NCI-H1092 (cell line): ENCODE results near the gene ASPHD1.
"Not testable (repeated sequence)": the region's sequence is repeated elsewhere in the genome, so short reads cannot be mapped to it uniquely, and the experiment has no call there.

Experiments
- DNase-seq: peaks from one replicate; lab custom pipeline; 2025; lab: John Stamatoyannopoulos, UW

ASPHD1 gene

DNA sequence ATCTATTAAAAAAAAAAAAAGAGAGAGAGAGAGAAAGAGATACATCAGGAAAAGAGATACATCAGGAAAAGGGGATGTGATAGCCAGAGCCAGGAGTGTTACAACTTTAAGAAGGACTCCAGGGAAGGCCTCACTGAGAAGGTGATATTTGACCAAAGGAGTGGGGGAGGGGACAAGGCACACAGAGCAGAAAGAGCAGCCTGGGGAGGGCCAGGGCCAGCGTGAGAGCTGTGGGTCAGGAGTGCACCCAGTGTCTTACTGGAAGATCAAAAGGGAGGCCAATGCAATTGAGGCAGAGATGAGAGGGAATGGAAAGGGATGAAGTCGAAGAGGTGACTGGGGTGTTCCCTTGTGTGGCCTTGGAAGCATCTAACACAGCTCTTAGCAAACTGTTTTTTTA, 7.7 kb downstream of the ASPHD1 start:
- no peak for DNase-seq

GRCh38 chr16:29908719-29909220, 8.5 kb downstream of the ASPHD1 start:
- no peak for DNase-seq

- DNase-seq: no peak
These were observed 9.1 kb downstream of the ASPHD1 start for GRCh38 chr16:29909391-29909790.

DNA sequence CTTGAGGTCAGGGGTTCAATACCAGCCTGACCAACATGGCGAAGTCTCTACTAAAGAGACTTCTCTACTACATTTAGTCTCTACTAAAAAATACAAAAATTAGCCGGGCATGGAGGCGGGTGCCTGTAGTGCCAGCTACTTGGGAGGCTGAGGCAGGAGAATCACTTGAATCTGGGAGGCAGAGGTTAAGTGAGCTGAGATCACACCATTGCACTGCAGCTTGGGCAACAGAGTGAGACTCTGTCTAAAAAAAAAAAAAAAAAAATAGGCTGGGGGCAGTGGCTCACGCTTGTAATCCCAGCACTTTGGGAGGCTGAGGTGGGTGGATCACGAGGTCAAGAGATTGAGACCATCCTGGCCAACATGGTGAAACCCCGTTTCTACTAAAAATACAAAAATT, 9.6 kb downstream of the ASPHD1 start:
- not testable (repeated sequence) for DNase-seq

- DNase-seq: no peak
These were observed 10.8 kb downstream of the ASPHD1 start for GRCh38 chr16:29910819-29911675.

GRCh38 chr16:29911676-29912010, 11.4 kb downstream of the ASPHD1 start:
- no peak for DNase-seq

- DNase-seq: no peak
These were observed 11.8 kb downstream of the ASPHD1 start for GRCh38 chr16:29912087-29912486.

DNA sequence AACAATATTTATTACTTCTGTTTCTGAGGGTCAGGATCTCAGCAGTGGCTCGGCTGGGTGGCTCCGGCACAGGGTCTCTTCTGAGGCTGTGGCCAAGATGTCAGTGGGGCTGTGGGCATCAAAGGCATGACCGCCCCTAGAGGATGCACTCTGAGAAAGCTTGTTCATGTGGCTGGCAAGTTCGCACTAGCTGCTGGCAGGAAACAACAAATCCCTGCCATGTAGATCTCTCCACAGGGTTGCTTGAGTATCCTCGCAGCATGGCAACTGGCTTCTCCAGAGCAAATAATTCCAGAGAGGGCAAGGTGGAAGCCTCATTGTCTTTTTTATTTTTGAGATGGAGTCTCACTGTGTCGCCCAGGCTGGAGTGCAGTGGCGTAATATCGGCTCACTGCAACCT, 13.2 kb downstream of the ASPHD1 start:
- DNase-seq: no peak

- DNase-seq: no peak
These were observed 15.4 kb downstream of the ASPHD1 start for GRCh38 chr16:29915590-29916247.

DNA sequence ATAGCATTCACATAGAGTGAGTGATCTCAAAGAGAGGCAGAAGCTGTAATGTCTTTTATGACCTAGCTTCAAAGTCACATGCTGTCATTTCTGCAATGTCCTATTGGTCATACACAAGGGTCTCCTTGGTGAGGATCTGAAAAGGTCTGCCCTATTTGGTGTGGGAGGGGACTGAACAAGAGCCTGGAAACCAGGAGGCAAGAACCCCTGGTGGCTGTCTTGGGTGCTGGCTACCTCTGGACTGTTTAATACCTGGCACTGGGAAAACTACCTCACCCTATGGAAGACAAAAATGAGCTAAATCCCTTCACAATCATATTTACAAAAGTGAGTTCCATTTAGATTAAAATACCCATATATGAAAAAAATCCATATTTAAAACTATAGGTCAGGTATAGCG, 16.7 kb downstream of the ASPHD1 start:
- no peak for DNase-seq

DNA sequence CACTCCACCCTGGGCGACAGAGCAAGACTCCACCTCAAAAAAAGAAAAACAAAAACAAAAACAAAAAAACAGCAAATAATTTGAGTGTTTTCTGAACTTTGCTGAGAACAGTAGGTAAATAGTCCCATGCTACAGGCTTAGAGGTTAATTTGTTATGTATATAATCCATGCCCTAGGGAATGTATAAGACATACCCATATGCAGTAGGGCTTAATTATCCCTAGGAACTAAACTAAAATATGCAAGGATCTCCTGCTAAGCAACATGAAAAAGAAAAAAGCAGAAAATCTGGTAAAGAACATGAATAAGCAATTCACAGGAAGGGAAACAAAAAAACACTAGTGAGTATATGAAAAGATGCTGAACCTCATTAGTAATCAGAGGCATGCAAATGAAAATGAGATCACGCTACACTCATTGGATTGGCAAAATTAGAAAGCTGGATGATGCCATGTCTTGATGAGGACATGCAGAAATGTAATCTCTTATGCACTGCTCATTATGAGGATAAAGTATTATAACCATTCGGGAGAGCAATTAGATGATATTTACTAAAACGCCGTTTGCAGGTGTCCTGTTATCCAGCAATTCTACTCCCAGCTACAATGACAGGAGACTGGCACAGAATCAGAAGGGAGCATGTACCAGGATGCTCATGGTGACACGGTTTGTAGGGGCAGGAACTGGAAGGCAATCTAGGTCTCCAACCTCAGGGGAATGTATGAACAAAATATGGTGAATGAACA, 20.2 kb downstream of the ASPHD1 start:
- DNase-seq: no peak

- no peak for DNase-seq
These were observed 20.7 kb downstream of the ASPHD1 start for GRCh38 chr16:29921034-29921385.

GRCh38 chr16:29922326-29922725, 22.0 kb downstream of the ASPHD1 start:
- no peak for DNase-seq

GRCh38 chr16:29922986-29923501, 22.8 kb downstream of the ASPHD1 start:
- no peak for DNase-seq

- no peak for DNase-seq
These were observed 24.9 kb downstream of the ASPHD1 start for GRCh38 chr16:29925105-29925756.

- peak; percentile 79 for DNase-seq
These were observed 25.8 kb downstream of the ASPHD1 start, which contains the start of gene KCTD13 for GRCh38 chr16:29925781-29926710. KCTD13 (minus strand) TSS chr16:29926226; CDS start chr16:29926033, 193 bp downstream.

DNA sequence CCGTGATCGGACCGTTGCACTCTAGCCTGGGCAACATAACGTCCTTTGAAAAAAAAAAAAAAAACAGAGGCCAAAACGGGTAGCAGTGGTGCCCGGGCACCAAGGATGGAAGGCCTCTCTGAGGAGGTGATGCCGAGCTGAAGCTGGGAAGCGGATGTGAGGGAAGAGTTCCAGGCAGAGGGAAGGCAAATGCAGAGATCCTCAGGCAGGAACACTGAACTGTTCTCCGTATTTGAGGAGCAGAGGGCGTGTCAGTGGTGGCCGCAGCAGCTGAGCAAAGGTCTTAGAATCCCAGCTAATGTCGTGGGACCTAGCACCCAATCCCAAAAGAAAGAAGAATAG, 26.4 kb downstream of the ASPHD1 start:
- DNase-seq: no peak

DNA sequence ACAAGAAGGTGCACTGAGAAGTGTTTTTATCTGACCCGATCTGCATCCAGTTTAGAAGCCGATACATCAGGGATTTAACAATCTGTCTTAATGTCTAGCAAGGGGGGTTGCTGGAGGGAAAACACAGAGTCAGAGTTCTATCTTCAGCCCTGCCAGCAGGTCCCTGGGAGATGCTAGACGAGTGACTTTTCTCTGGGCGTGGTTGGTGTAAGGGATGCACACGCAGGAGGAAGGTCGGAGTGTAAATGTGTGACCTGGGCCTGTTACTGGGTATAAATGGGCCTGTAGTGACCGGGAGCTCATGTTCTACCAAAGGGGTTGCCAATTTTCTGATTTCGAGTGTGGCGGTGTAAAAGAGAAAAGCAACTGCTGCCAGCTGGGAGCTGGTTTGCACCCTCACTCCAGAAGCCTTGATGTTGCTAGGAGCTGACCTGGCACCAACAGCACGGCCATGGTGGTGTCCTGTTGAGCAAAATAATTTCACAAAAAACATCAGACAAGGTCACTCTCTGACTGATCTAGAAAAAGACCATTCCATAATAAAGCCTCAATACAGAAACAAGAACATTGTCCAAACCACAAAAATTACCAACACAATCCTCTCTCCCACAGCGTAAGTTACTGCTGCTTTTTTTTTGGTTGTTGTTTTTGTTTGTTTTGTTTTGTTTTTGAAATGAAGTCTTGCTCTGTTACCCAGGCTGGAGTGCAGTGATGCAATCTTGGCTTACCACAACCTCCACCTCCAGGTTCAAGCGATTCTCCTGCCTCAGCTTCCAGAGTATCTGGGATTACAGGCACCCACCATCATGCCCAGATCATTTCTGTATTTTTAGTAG, 27.0 kb downstream of the ASPHD1 start:
- DNase-seq: peak; percentile 37

DNA sequence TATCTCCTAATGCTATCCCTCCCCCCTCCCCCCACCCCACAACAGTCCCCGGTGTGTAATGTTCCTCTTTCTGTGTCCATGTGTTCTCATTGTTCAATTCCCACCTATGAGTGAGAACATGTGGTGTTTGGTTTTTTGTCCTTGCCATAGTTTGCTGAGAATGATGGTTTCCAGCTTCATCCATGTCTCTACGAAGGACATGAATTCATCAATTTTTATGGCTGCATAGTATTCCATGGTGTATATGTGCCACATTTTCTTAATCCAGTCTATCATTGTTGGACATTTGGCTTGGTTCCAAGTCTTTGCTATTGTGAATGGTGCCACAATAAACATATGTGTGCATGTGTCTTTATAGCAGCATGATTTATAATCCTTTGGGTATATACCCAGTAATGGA, 31.5 kb downstream of the ASPHD1 start:
- DNase-seq: not testable (repeated sequence)

- no peak for DNase-seq
These were observed 40.4 kb downstream of the ASPHD1 start for GRCh38 chr16:29940656-29941055.
